GM23248 (cell line): ENCODE data around the gene CDC14A. TPM values are rescaled to one million over a fixed set of nuclear protein-coding genes. Genes with fewer than 3 reads are reported as not detected.

Source experiments
- DNase-seq: peaks from one replicate; pipeline ENCODE4 v3.0.0-alpha.2; 2015
- H2AFZ ChIP-seq: fragments of 200-600 bp; sonication (generic); 2 replicates; pipeline ENCODE4 v1.6.1; 2016; ENCODE audit warnings: antibody characterized with exemption
- H3F3A ChIP-seq: fragments of 200-600 bp; sonication (generic); 2 replicates; pipeline ENCODE4 v1.6.1; 2016; ENCODE audit warnings: mild to moderate bottlenecking, antibody characterized with exemption, mixed run types; ENCODE audit not compliant: insufficient read depth
- H3K27ac ChIP-seq: fragments of 200-600 bp; sonication (generic); 2 replicates; pipeline ENCODE4 v1.5.1; 2016; ENCODE audit warnings: mild to moderate bottlenecking
- H3K27me3 ChIP-seq: fragments of 200-600 bp; sonication (generic); replicated peaks from 2 replicates; pipeline ENCODE4 v1.6.1; 2016; ENCODE audit warnings: mild to moderate bottlenecking; ENCODE audit not compliant: insufficient read depth
- H3K36me3 ChIP-seq: fragments of 200-600 bp; sonication (generic); 2 replicates; pipeline ENCODE4 v1.6.1; 2016; ENCODE audit warnings: low read depth, mild to moderate bottlenecking
- H3K4me1 ChIP-seq: fragments of 200-600 bp; sonication (generic); 2 replicates; pipeline ENCODE4 v1.6.1; 2016; ENCODE audit warnings: mild to moderate bottlenecking; ENCODE audit not compliant: insufficient read depth
- H3K4me2 ChIP-seq: fragments of 200-600 bp; sonication (generic); one replicate; pipeline ENCODE4 v1.6.1; 2016; ENCODE audit warnings: mild to moderate bottlenecking; ENCODE audit not compliant: unreplicated experiment
- H3K4me3 ChIP-seq: fragments of 200-600 bp; sonication (generic); 2 replicates; pipeline ENCODE4 v1.5.1; 2016; ENCODE audit warnings: mild to moderate bottlenecking
- H3K79me2 ChIP-seq: fragments of 200-600 bp; sonication (generic); 2 replicates; pipeline ENCODE4 v1.6.1; 2016; ENCODE audit warnings: mild to moderate bottlenecking; ENCODE audit not compliant: insufficient read depth
- H3K9ac ChIP-seq: fragments of 200-600 bp; sonication (generic); 2 replicates; pipeline ENCODE4 v1.6.1; 2016; ENCODE audit warnings: mild to moderate bottlenecking
- H3K9me2 ChIP-seq: fragments of 200-600 bp; sonication (generic); 2 replicates; pipeline ENCODE4 v1.6.1; 2016; ENCODE audit warnings: mixed run types, mild to moderate bottlenecking, moderate library complexity; ENCODE audit not compliant: insufficient read depth
- H3K9me3 ChIP-seq: fragments of 200-600 bp; sonication (generic); one replicate; pipeline ENCODE4 v1.6.1; 2017; ENCODE audit warnings: low read depth
- H4K20me1 ChIP-seq: fragments of 200-600 bp; sonication (generic); 2 replicates; pipeline ENCODE4 v1.6.0; 2016; ENCODE audit not compliant: insufficient read depth
- EZH2 ChIP-seq: fragments of 200-600 bp; sonication (generic); IDR thresholded peaks from 2 replicates; pipeline ENCODE4 v1.6.1; 2018; ENCODE audit warnings: antibody characterized with exemption, mild to moderate bottlenecking; ENCODE audit not compliant: insufficient read depth, poor library complexity, severe bottlenecking
- EZH2phosphoT487 ChIP-seq: fragments of 200-600 bp; sonication (generic); IDR thresholded peaks from 2 replicates; pipeline ENCODE4 v1.6.1; 2018; ENCODE audit warnings: antibody characterized with exemption, moderate library complexity, mild to moderate bottlenecking, low read depth; ENCODE audit not compliant: insufficient read depth
- WGBS, 2 experiments: methylation state at CpG; one replicate each; pipeline ENCODE4 v1.1.6; 2015 to 2017; ENCODE audit warnings: low lambda C conversion rate in 2 of 2, low coverage in 1 of 2; ENCODE audit errors: missing lambda C conversion rate in 2 of 2; 5-methylcytosine and 5-hydroxymethylcytosine counted together
- in situ Hi-C: fragments of 300-500 bp; cut with MboI; formaldehyde crosslinking; loops from 2 replicates; pipeline ENCODE4 v1.15.0; 2020
- polyA plus RNA-seq: library from polyadenylated mRNA; unstranded; fragments of >200 nt; fragmentation: Nextera tagmentation; extraction: Ambion mirVana; gene quantifications from 2 replicates; pipeline ENCODE4 v1.2.1, GENCODE V29; 2016
- total RNA-seq: library from RNA; depleted of rRNA; stranded (reverse); fragments of >200 nt; shearing (Covaris generic); gene quantifications from 2 replicates; pipeline ENCODE4 v1.2.3, GENCODE V29; 2014

Gene CDC14A
- total and polyA plus RNA-seq, 2 experiments from 2014 or later = 1.5 to 1.8 TPM

- no peak overlapping the region for H3K9ac ChIP-seq
- no peak overlapping the region for H2AFZ ChIP-seq
- H3K4me3 ChIP-seq = no peak overlapping the region
- no peak for DNase-seq
- WGBS, 2 experiments = 85 to 88% methylated on average over 3 of the region's 3 CpGs
- no peaks in the 10 kb centered on the region for H4K20me1 ChIP-seq
- TF ChIP-seq EZH2phosphoT487 = no peak
- no peak for TF ChIP-seq EZH2
- H3K4me1 ChIP-seq = peaks cover 5% of the 10 kb centered on the region
- H3K9me3 ChIP-seq = no peaks in the 10 kb centered on the region
- in situ Hi-C loops = no loop called here
- H3K9me2 ChIP-seq = no peaks in the 10 kb centered on the region
- H3K27ac ChIP-seq = no peak overlapping the region
- H3K4me2 ChIP-seq = no peak overlapping the region
- no peaks in the 10 kb centered on the region for H3K36me3 ChIP-seq
- no peaks in the 10 kb centered on the region for H3K79me2 ChIP-seq
- H3F3A ChIP-seq = no peaks in the 10 kb centered on the region; the same call in 1 of the 2 replicates
- H3K27me3 ChIP-seq = no peaks in the 10 kb centered on the region
These were observed 46.4 kb upstream of the CDC14A start for GRCh38 chr1:100305954-100306353.

DNA sequence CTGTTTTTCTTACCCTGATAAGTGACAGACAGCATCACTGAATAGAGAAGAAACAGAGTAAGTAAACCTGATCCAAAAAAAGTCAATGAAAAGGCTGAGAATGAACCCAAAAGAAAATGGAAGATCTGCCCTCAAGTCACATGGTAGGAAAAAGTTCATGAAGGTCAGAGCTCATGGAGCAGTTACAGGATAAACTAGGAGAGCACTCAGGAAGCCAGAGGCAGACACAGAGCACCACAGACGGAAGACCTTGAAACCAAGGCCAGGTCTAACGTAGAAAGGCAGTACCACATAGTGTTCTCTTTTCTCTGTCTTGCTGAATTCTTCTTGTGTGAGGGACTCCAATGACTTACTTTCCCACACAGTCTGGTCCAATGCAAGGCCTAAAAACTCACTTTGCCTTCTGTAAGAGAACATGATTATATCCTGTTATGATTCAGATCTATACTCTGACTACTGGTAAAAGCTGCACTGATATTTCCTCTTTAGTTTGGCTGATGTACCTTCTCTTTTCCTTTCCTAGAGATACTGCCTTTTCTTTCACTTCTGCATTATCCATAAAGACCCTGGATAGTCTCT lies 45.5 kb upstream of the CDC14A start:
- DNase-seq = peak; percentile 5
- Histone ChIP-seq H3K4me3 (no peak overlapping the region), H3K79me2 (no peaks in the 10 kb centered on the region), H3K36me3 (no peaks in the 10 kb centered on the region), H3K4me1 (peaks cover 5% of the 10 kb centered on the region), H3F3A (no peaks in the 10 kb centered on the region; the same call in 1 of the 2 replicates), H2AFZ (no peak overlapping the region), H3K27me3 (no peaks in the 10 kb centered on the region), H3K9me3 (no peaks in the 10 kb centered on the region), H3K27ac (no peak overlapping the region), H3K9me2 (no peaks in the 10 kb centered on the region), H4K20me1 (no peaks in the 10 kb centered on the region), H3K9ac (no peak overlapping the region), H3K4me2 (no peak overlapping the region)
- WGBS, 2 experiments = 94 to 96% methylated on average over 2 of the region's 2 CpGs
- TF ChIP-seq EZH2 (no peak), EZH2phosphoT487 (no peak)
- in situ Hi-C loops = no loop called here

GRCh38 chr1:100308777-100309176 lies 43.5 kb upstream of the CDC14A start:
- Histone ChIP-seq H4K20me1 (no peaks in the 10 kb centered on the region), H3K4me2 (no peak overlapping the region), H3K4me1 (peaks cover 5% of the 10 kb centered on the region), H3K27ac (no peak overlapping the region), H3K79me2 (no peaks in the 10 kb centered on the region), H3K27me3 (no peaks in the 10 kb centered on the region), H3K9me3 (no peaks in the 10 kb centered on the region), H3K36me3 (no peaks in the 10 kb centered on the region), H3K4me3 (no peak overlapping the region), H3K9ac (no peak overlapping the region), H3K9me2 (no peaks in the 10 kb centered on the region), H2AFZ (no peak overlapping the region), H3F3A (no peaks in the 10 kb centered on the region)
- 14 to 16% methylated on average over 2 of the region's 2 CpGs for WGBS, 2 experiments
- TF ChIP-seq EZH2phosphoT487 = no peak
- in situ Hi-C loops = no loop called here
- peak; percentile 87 for DNase-seq

- Histone ChIP-seq H3K36me3 (no peaks in the 10 kb centered on the region), H3K9me3 (no peaks in the 10 kb centered on the region), H3K4me2 (no peak overlapping the region), H2AFZ (no peak overlapping the region), H3K79me2 (no peaks in the 10 kb centered on the region), H3K27ac (no peak overlapping the region), H4K20me1 (no peaks in the 10 kb centered on the region), H3K9ac (no peak overlapping the region), H3K4me3 (no peak overlapping the region), H3K9me2 (no peaks in the 10 kb centered on the region), H3F3A (no peaks in the 10 kb centered on the region), H3K4me1 (peaks cover 5% of the 10 kb centered on the region), H3K27me3 (no peaks in the 10 kb centered on the region; the same call in 1 of the 2 replicates)
- DNase-seq = no peak
- TF ChIP-seq EZH2phosphoT487 = no peak
- no peak for TF ChIP-seq EZH2
- in situ Hi-C loops = no loop called here
These were observed 42.4 kb upstream of the CDC14A start for GRCh38 chr1:100309863-100310262.

DNA sequence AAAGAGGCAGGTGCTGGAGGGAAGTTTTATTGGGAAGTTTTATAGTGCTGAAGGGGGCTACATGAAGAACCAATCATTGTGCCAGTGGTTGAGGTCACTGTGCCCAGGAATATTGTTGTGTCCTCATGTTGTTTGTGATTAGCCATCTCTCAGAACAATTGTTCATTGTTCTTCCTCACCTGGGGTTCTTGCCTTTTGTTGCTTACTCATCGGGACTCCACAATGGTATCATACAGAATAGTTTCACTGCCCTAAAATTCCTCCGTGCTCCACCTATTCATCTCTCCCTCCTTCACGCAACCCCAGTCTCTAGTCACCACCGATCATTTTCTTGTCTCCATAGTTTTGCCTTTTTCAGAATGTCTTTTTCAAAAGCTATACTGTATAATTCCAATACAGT lies 38.9 kb upstream of the CDC14A start:
- in situ Hi-C loops = no loop called here
- TF ChIP-seq EZH2phosphoT487 (no peak), EZH2 (no peak)
- 72 to 73% methylated on average over 4 of the region's 4 CpGs for WGBS, 2 experiments
- Histone ChIP-seq H3K4me2 (no peak overlapping the region), H3K4me1 (peaks cover 4% of the 10 kb centered on the region), H2AFZ (no peak overlapping the region), H3K27ac (no peak overlapping the region), H3K4me3 (no peak overlapping the region), H3K27me3 (no peaks in the 10 kb centered on the region; the same call in 1 of the 2 replicates), H3K36me3 (no peaks in the 10 kb centered on the region), H3K79me2 (no peaks in the 10 kb centered on the region), H3F3A (no peaks in the 10 kb centered on the region), H3K9me2 (no peaks in the 10 kb centered on the region), H3K9ac (no peak overlapping the region), H3K9me3 (no peaks in the 10 kb centered on the region), H4K20me1 (no peaks in the 10 kb centered on the region)
- no peak for DNase-seq
